GM19372 (cell line): ENCODE data around the gene PLOD3.

Experiments used
- ATAC-seq: cut with Tn5 transposase; IDR thresholded peaks from one replicate; pipeline ENCODE4 v1.9.1; 2021; ENCODE audit warnings: mild to moderate bottlenecking, low read depth, moderate library complexity; ENCODE audit not compliant: unreplicated experiment

PLOD3 gene

GRCh38 chr7:101239951-101240220, 22.5 kb upstream of the PLOD3 start:
- no peak for ATAC-seq

DNA sequence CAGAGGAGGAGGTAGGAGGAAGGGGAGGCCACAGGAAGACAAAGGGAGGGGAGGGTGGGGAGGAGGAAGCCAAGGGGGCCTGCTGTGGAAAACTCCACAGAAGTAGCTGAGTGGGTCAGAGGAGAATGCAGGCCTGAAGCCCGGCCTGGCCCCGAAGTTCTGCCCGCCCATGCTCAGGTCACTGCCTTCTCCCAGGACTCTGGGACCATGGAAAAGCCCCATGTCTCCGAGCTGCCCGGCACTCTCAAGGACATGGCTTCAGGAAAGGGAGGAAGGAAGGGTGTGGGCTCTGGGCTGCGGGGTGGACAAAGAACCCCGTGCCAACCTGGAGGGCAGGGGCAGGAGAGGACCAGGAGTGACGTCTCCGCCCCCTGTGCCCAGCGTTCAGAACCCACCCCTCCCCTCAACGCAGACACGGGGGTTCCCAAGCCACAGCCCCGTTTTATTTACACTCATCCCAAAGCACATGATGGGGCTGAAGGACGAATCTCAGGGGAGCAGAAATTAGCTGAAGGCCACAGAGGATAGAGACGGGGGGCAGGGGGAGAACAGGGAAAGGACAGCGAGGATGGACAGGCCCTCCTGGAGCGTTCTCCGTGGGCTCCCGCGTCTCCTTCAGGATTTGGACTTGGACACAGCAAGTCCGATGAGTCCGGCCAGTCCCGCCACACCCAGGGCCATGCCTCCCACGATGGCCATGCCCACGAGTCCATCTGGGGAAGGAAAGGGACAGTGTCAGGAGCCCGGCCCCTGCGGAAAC, 22.0 kb upstream of the PLOD3 start:
- no peak for ATAC-seq

GRCh38 chr7:101238226-101239182, 21.1 kb upstream of the PLOD3 start:
- ATAC-seq, result no peak

- no peak for ATAC-seq
Measured at GRCh38 chr7:101237206-101238067, 20.1 kb upstream of the PLOD3 start, which contains the start of gene CLDN15. Gene CLDN15, minus strand, starts transcription at chr7:101237802. Its CDS starts 221 bp downstream, at chr7:101237581.

- ATAC-seq, result no peak
Measured at GRCh38 chr7:101236292-101236835, 19.0 kb upstream of the PLOD3 start.

DNA sequence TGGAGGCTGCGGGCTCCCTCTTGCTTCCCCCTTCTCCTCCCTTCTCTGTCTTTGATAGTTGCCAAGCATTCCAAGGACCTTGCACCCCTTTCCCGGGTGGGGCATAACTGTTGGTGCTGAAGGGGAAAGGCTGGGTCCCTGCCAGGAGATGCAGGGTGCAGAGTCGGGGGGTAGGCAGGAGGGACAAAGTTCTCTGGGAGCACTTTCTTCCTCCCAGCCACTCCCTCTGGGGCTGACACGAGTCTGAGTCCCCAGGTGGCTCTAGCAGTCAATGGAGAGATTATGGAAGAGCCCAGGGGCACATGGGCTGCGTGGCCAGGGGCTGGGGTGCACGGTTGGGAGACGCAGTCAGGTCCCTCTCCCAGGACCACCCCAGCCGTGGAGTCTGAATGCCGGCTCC, 18.1 kb upstream of the PLOD3 start:
- no peak for ATAC-seq

DNA sequence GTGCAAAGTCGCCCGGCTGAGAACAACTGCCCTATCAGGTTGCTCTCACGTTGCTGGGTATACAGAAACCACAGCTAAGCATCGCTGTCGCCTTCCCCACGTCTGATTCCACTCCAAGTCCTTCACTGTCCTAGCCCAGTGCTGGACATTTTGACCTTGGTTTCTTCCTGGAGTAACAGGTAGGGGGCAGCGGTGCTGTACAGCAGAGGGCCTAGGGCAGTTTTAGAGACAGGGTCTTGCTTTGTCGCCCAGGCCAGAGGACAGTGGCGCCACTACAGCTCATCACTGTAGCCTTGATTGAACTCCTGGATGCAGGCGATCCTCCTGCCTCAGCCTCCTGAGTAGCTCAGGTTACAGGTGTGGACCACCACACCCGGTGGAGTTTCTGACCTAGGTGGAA, 17.7 kb upstream of the PLOD3 start:
- no peak for ATAC-seq

GRCh38 chr7:101234636-101235035, 17.3 kb upstream of the PLOD3 start:
- ATAC-seq, result no peak

- no peak for ATAC-seq
Measured at GRCh38 chr7:101233907-101234547, 16.6 kb upstream of the PLOD3 start.

- no peak for ATAC-seq
Measured at GRCh38 chr7:101232141-101232850, 14.9 kb upstream of the PLOD3 start.

GRCh38 chr7:101231644-101232043, 14.3 kb upstream of the PLOD3 start:
- ATAC-seq, result no peak

GRCh38 chr7:101226721-101227120, 9.3 kb upstream of the PLOD3 start:
- no peak for ATAC-seq

GRCh38 chr7:101225650-101226049, 8.3 kb upstream of the PLOD3 start:
- ATAC-seq, result no peak

DNA sequence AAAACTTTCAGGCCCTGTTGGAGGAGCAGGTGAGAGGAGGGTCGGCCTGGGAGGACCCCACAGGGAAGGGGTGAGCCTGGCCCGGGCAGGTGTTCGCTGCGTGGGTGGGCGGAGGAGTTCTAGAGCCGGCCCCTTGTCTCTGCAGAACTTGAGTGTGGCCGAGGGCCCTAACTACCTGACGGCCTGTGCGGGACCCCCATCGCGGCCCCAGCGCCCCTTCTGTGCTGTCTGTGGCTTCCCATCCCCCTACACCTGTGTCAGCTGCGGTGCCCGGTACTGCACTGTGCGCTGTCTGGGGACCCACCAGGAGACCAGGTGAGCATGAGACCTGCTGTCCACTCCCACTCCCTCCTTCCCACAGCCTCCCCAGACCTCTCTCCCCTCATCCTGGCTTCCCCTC, 6.1 kb upstream of the PLOD3 start:
- no peak for ATAC-seq

GRCh38 chr7:101222275-101222830, 5.0 kb upstream of the PLOD3 start:
- ATAC-seq, result no peak

DNA sequence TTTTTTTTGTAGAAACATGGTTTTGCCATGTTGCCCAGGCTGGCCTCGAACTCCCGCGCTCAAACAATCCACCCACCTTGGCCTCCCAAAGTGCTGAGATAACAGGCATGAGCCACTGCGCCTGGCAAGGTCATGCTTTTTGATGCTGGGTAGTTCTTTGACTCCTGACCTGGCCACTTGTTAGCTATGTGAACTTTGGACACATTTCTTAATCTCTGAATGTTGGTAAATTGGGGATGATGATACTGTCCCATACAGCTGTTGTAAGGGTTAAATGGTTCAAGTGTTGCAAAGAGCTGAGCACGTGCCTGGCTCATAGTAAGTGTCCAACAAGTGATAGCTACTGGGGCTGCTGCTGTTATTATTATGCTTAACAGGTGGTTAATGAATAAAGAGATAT, 2.9 kb upstream of the PLOD3 start:
- ATAC-seq, result no peak

DNA sequence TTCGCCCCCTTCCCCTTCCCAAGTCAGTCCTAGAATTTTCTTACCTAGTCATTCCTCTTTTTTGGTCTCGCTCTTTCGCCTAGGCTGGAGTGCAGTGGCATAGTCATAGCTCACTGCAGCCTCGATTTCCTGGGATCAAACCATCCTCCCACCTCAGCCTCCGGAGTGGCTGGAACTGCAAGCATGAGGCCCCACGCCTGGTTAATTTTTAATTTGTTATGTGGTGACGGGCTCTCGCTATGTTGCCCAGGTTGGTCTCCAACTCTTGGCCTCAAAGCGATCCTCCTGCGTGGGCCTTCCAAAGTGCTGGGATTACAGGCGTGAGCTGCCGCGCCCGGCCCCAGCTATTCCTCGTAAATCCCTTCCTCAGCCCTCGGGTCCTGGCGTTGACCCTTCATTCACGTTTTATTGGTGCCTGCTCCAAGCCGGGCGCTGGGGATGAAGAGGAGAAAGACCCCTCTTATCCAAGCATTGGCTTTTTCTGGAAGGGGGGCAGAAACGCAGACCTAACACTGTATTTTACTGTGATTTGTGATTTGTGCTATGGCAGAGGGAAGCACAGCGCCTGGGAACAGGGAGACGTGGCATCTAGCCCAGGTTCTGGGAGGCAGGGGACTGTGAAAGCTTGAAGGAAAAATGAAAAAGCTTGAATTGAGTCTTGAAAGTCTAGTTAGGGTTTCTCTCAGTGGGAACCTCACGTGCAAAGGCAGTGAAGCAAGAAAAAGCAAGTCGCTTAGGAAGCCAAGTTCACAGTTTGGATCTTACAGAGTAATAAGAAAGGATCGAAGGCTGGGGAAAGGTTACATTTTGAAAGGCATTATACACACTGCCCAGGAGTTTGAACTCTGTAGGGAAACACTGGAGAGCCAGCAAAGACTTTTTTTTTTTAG, 1.1 kb upstream of the PLOD3 start:
- ATAC-seq, result peak; percentile 8

GRCh38 chr7:101216860-101217387, 457 bp downstream of the PLOD3 start:
- ATAC-seq, result peak; percentile 11
